Measurements from ENCODE around the gene ABCC5.
A peak's percentile ranks its signal among the peaks of the same experiment; 100 is the strongest.
"Not testable (repeated sequence)": the region's sequence is repeated elsewhere in the genome, so short reads cannot be mapped to it uniquely, and the experiment has no call there.

The ABCC5 gene

DNA sequence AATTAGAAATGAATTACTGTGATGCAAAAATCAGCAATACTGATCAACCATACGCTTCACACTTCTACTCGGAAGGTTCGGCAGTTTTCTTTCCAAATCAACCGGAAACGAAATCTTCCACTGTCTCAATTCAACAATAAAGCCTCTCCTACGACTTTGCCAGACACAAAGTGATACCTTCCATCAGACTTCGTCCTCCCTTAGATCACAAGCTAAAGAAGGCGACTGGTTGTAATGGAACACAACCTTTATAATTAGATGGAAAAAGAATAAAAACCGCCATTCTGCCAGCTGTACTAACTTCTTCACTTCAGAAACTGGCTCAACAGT is 133.6 kb downstream of the ABCC5 start:
- peak; percentile 43 for DNase-seq

DNA sequence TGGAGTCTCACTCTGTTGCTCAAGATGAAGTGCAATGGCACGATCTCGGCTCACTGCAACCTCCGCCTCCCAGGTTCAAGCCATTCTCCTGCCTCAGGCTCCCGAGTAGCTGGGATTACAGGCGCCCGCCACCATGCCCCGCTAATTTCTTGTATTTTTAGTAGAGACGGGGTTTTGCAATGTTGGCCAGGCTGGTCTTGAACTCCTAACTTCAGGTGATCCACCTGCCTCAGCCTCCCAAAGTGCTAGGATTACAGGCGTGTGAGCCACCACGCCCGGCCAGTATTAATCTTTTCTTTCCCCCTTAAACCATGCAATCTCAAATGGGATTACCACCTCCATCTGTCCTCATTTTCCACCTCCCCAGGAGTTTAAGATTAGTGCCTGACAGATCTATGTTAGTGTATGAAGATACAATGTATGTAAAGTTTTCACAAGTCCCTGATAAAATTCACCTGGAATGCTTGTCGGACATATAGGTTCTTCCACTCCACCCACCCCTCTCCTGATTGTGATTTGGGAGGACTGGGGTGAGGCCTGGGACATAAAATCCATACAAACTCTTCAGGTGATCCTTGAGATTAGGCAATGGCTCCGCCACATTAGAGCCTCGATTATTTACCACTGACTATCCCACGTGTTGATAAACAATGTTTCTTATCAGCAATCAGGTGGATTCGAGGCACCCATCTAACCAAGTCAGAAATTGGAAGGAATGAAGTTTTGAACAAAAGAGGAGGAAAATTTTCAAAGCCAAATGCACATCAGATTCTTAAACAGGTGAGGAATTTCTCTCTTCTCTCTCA is 134.2 kb downstream of the ABCC5 start:
- DNase-seq: no peak

DNA sequence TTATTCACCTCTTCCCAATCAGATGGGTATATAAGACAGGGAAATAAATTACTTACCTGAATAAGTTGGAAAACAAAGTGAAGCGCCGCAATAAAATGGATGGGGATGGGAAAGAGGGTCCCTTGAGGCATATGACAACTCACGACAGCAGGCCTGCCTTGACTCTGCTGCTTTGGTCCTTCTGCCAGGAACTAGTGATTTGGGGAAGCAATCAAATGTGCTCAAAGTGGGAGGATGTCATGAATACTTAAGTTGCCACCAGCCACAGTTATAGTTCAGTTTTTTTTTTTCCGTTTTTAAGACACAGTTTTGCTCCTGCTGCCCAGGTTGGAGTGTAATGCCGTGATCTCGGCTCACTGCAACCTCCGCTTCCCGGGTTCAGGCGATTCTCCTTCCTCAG is 137.6 kb downstream of the ABCC5 start:
- no peak for DNase-seq

DNA sequence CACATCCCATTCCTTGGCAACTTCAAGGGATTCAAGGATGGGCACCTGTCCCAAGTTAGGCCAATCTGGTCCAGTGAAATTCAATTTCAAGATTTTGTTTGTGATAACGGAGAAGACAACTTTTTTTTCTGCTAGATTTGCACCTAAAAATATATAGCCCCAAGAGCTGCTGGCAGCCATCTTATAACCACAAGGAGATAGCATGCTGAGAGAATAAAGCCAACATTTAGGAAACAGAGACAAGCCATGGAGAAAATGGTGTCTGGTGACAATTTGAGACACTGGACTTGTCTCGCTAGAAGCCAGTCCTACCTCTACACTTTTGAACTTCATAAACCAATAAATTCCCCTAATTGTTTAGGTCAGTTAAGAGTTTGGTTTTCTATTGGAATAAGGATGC is 138.4 kb downstream of the ABCC5 start:
- DNase-seq: no peak

DNA sequence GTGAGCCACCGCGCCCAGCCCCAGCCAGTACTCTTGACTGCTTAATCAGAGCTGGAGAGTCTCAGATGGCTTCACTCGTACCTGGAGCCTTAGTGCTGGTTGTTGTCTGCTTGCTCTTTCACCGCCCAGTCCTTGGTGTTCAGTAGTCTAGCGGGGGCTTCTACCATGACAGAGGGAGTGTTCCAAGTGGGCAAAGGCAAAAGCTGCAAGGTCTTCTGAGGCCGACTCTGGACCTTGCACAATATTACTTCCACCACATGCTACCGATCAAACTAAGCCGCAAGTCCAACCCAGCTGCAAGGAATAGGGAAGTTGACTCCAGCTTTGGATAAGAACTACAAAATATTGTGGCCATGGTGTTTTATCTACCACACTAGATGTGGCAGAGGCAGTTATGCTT is 139.6 kb downstream of the ABCC5 start:
- no peak for DNase-seq

DNA sequence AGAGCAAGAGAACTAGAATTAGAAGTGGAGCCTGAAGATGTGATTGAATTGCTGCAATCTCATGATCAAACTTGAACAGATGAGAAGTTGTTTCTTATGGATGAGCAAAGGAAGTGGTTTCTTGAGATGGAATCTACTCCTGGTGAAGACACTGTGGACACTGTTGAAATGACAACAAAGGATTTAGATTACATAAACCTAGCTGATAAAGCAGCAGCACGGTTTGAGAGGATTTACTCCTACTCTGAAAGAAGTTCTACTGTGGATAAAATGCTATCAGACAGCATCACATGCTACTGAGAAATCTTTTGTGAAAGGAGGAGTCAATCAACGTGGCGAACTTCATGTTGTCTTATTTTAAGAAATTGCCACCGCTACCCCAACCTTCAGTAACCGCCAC is 140.5 kb downstream of the ABCC5 start:
- DNase-seq: not testable (repeated sequence)

DNA sequence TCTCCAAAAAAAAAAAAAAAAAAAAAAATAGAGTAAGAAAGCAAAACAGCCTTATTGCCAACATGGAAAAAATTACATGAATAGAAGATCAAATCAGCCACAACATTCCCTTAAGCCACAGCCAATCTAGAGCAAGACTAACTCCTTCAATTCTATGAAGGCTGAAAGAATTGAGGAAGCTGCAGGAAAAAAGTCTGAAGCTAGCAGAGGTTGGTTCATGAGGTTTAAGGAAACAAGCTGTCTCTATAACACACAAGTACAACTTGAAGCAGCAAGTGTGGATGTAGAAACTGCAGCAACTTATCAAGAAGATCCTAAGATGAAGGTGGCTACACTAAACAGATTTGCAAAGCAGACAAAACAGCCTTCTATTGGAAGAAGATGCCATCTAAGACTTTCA is 142.3 kb downstream of the ABCC5 start:
- DNase-seq: no peak

DNA sequence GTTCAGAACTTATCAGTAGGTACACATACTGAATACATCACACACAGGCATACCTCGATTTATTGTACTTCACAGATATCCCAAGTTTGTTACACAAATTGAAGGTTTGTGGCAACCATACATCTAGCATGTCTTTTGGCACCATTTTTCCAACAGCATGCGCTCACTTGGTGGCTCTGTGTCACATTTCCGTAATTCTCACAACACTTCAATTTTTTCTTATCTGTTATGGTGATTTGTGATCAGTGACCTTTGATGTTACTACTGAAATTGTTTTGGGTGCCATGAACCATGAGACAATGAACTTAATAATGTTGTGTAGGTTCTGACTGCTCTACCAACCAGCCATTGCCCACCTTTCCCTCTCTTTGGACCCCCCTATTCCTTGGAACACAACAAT is 143.8 kb downstream of the ABCC5 start:
- no peak for DNase-seq

DNA sequence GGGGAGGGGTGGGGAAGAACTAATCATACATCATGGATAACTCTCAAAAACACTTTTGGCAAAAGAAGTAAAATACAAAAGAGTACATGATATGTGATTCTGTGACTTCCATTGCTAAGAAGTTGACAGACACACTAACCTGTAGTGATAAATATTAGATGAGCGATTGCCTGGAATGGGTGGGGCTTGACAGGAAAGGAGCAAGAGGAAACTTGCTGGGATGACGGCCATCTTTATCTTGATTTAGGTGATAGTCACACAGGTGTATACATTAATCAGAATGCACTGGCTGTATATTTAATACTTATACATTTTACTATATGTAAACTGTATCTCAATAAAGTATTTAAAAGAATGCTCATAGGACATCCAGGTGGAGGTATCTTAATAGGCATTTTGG is 146.1 kb downstream of the ABCC5 start:
- DNase-seq: no peak

DNA sequence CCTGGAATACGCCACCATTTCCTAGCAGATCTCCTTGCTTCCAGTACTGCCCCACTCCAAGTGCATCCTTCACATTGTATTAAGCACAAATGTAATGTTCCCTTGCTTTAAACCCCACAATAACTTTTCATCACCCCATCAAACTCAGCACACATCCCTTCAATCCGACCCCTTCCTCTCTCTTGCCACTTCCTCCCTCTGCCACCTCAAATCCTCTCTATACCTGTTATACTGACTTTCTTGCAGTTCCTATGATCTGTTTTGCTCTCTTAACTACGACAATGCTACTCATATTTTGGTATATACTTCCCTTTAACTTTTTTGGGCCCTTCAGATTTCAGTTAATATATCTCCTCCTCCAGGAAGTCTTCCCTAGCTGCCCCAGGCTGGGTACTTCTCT is 147.1 kb downstream of the ABCC5 start:
- no peak for DNase-seq
